Lower lobe of right lung (tissue), 2 donors: ENCODE results near the gene TIMM23. TPM values are rescaled to one million over a fixed set of nuclear protein-coding genes. Genes with fewer than 3 reads are reported as not detected.

Experiments
- ATAC-seq, 2 donors: fragments of 200-7000 bp; cut with Tn5 transposase; one replicate each; pipeline ENCODE4 v1.9.1; 2020 to 2022; ENCODE audit warnings: mild to moderate bottlenecking in 2 of 2, moderate library complexity in 2 of 2
- DNase-seq: peaks from one replicate; pipeline ENCODE4 v3.0.0-alpha.2; 2020
- H3K27ac ChIP-seq: fragments of 200-600 bp; one replicate; pipeline ENCODE4 v1.8.0; 2022
- H3K27me3 ChIP-seq: fragments of 200-600 bp; one replicate; pipeline ENCODE4 v1.8.0; 2022; ENCODE audit warnings: low read depth
- H3K36me3 ChIP-seq: fragments of 200-600 bp; one replicate; pipeline ENCODE4 v1.8.0; 2022; ENCODE audit warnings: mild to moderate bottlenecking
- H3K4me1 ChIP-seq: fragments of 200-600 bp; one replicate; pipeline ENCODE4 v1.8.0; 2022
- H3K4me3 ChIP-seq: fragments of 200-600 bp; one replicate; pipeline ENCODE4 v1.8.0; 2022; ENCODE audit warnings: mild to moderate bottlenecking
- H3K9me3 ChIP-seq: fragments of 200-600 bp; one replicate; pipeline ENCODE4 v1.8.0; 2022
- CTCF ChIP-seq: fragments of 200-600 bp; IDR thresholded peaks from one replicate; pipeline ENCODE4 v1.8.0; 2022; ENCODE audit warnings: antibody characterized with exemption, mild to moderate bottlenecking
- intact Hi-C: fragments of 100-400 bp; cut with DNase I; formaldehyde crosslinking; loops from one replicate; pipeline ENCODE4 v1.11.0; 2022
- total RNA-seq: library from RNA; stranded (reverse); fragmentation: NEBNext Ultra II Directional; extraction: Animal tissue kit (Norgen Biotek cat#: 25700); gene quantifications from one replicate; pipeline ENCODE4 v1.2.1, GENCODE V29; 2021
- donor health status: DM: no; HTN: yes; CAD: no; lungs with severe emphysema.

Gene TIMM23
- total RNA-seq, 1 donor from 2014 or later: 34.2 TPM

- ATAC-seq: peak in 1 of 2 donors; percentile 6
- no peak for TF ChIP-seq CTCF
- Histone ChIP-seq H3K4me3 (peak overlapping the region; percentile 6), H3K27ac (peak overlapping the region; percentile 61), H3K36me3 (peaks cover 24% of the 10 kb centered on the region), H3K27me3 (no peaks in the 10 kb centered on the region), H3K9me3 (no peaks in the 10 kb centered on the region), H3K4me1 (peaks cover 72% of the 10 kb centered on the region)
- intact Hi-C loops: no loop called here
- DNase-seq: no peak
Observed at GRCh38 chr10:46019177-46019528, 46.9 kb downstream of the TIMM23 start.

GRCh38 chr10:46019569-46020343 is 47.5 kb downstream of the TIMM23 start:
- no peaks in the 10 kb centered on the region for H3K9me3 ChIP-seq
- H3K27me3 ChIP-seq: no peaks in the 10 kb centered on the region
- peaks cover 18% of the 10 kb centered on the region for H3K36me3 ChIP-seq
- ATAC-seq: peak in 1 of 2 donors; percentile 12
- TF ChIP-seq CTCF: no peak
- peak overlapping the region; percentile 61 for H3K27ac ChIP-seq
- intact Hi-C loops: no loop called here
- peaks cover 77% of the 10 kb centered on the region for H3K4me1 ChIP-seq
- H3K4me3 ChIP-seq: peak overlapping the region; percentile 33
- DNase-seq: no peak

- DNase-seq: no peak
- H3K27ac ChIP-seq: peak overlapping the region; percentile 61
- no peak for ATAC-seq
- H3K9me3 ChIP-seq: no peaks in the 10 kb centered on the region
- H3K4me1 ChIP-seq: peaks cover 77% of the 10 kb centered on the region
- intact Hi-C loops: no loop called here
- peak overlapping the region; percentile 33 for H3K4me3 ChIP-seq
- H3K36me3 ChIP-seq: peaks cover 13% of the 10 kb centered on the region
- no peaks in the 10 kb centered on the region for H3K27me3 ChIP-seq
- TF ChIP-seq CTCF: no peak
Observed at GRCh38 chr10:46020344-46020657, 48.0 kb downstream of the TIMM23 start.

- Histone ChIP-seq H3K36me3 (no peaks in the 10 kb centered on the region), H3K4me1 (peaks cover 90% of the 10 kb centered on the region), H3K27ac (peak overlapping the region; percentile 93), H3K4me3 (peak overlapping the region; percentile 82), H3K27me3 (no peaks in the 10 kb centered on the region), H3K9me3 (no peaks in the 10 kb centered on the region)
- DNase-seq: peak; percentile 98
- peak; percentile 96 to 98 for ATAC-seq
- TF ChIP-seq CTCF: peak; percentile 49
- intact Hi-C loops: no loop called here
Observed at GRCh38 chr10:46022978-46023702, 50.9 kb downstream of the TIMM23 start.

GRCh38 chr10:46024948-46025347 is 52.7 kb downstream of the TIMM23 start:
- Histone ChIP-seq H3K36me3 (no peaks in the 10 kb centered on the region), H3K9me3 (no peaks in the 10 kb centered on the region), H3K4me1 (peaks cover 89% of the 10 kb centered on the region), H3K27me3 (no peaks in the 10 kb centered on the region), H3K4me3 (no peak overlapping the region), H3K27ac (no peak overlapping the region)
- no peak for TF ChIP-seq CTCF
- intact Hi-C loops: no loop called here
- DNase-seq (no peak), ATAC-seq (no peak)
